Measurements from ENCODE around the gene CSF1R. TPM values are rescaled to one million over a fixed set of nuclear protein-coding genes. Genes with fewer than 3 reads are reported as not detected.
"Not testable (repeated sequence)": the region's sequence is repeated elsewhere in the genome, so short reads cannot be mapped to it uniquely, and the experiment has no call there.

Gene CSF1R
- polyA plus RNA-seq, 4 donors: 4.1 to 31.1 (median 6.1) TPM

- Histone ChIP-seq H3K4me1 (ENCODE audit: control insufficient read depth in 3 of 3, insufficient read depth in 2 of 3, low read depth in 1 of 3, low read length in 2 of 3) (peaks cover 0 to 3% (median 0%) of the 10 kb centered on the region in 3 donors), H3K4me3 (ENCODE audit: low read depth in 1 of 3, low read length in 3 of 3) (no peak overlapping the region), H3K27ac (ENCODE audit: low read depth in 1 of 3, low read length in 2 of 3) (no peak overlapping the region), H3K36me3 (ENCODE audit: control insufficient read depth in 3 of 3, insufficient read depth in 2 of 3, low read depth in 1 of 3, low read length in 3 of 3) (peaks cover 13 to 66% (median 29%) of the 10 kb centered on the region in 3 donors), H3K9me3 (ENCODE audit: control insufficient read depth in 2 of 2, insufficient read depth in 1 of 2, low read depth in 1 of 2, low read length in 1 of 2) (no peaks in the 10 kb centered on the region), H3K27me3 (ENCODE audit: control insufficient read depth in 3 of 3, insufficient read depth in 3 of 3, low read length in 3 of 3) (no peaks in the 10 kb centered on the region)
- DNase-seq: no peak
- no peak for FAIRE-seq
- 67 to 84% (median 73%) methylated on average over 14 of the region's 14 CpGs for WGBS, 3 donors
Measured at GRCh38 chr5:150055326-150056074, 30.9 kb downstream of the CSF1R start.

DNA sequence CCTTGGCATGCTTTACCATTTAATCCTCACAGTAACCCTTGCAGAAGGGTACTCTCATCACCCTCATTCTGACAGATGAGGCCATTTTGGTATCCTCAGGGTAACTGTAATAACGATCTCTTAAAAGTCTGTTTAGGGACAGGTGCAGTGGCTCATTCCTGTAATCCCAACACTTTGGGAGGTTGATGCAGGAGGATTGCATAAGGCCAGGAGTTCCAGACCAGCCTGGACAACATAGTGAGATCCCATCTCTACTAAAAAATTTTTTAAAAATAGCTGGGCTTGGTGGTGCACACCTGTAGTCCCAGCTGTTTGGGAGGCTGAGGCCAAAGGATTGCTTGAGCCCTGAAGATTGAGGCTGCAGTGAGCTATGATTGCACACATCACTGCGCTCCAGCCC is 31.8 kb downstream of the CSF1R start:
- peaks cover 13 to 74% (median 35%) of the 10 kb centered on the region in 3 donors for H3K36me3 ChIP-seq (ENCODE audit: control insufficient read depth in 3 of 3, insufficient read depth in 2 of 3, low read depth in 1 of 3, low read length in 3 of 3)
- DNase-seq (no peak), FAIRE-seq (no peak)
- 96 to 99% (median 98%) methylated on average over 2 of the region's 2 CpGs for WGBS, 3 donors
- no peaks in the 10 kb centered on the region for H3K27me3 ChIP-seq (ENCODE audit: control insufficient read depth in 3 of 3, insufficient read depth in 3 of 3, low read length in 3 of 3)
- H3K27ac ChIP-seq (ENCODE audit: low read depth in 1 of 3, low read length in 2 of 3): no peak overlapping the region
- no peak overlapping the region for H3K4me3 ChIP-seq (ENCODE audit: low read depth in 1 of 3, low read length in 3 of 3)
- peaks cover 0 to 3% (median 0%) of the 10 kb centered on the region in 3 donors for H3K4me1 ChIP-seq (ENCODE audit: control insufficient read depth in 3 of 3, insufficient read depth in 2 of 3, low read depth in 1 of 3, low read length in 2 of 3)
- H3K9me3 ChIP-seq (ENCODE audit: control insufficient read depth in 2 of 2, insufficient read depth in 1 of 2, low read depth in 1 of 2, low read length in 1 of 2): no peaks in the 10 kb centered on the region

- WGBS, 3 donors: 91 to 95% (median 93%) methylated on average over 14 of the region's 14 CpGs
- FAIRE-seq (no peak), DNase-seq (no peak)
- H3K27me3 ChIP-seq (ENCODE audit: control insufficient read depth in 3 of 3, insufficient read depth in 3 of 3, low read length in 3 of 3): no peaks in the 10 kb centered on the region
- H3K4me3 ChIP-seq (ENCODE audit: low read depth in 1 of 3, low read length in 3 of 3): no peak overlapping the region
- no peaks in the 10 kb centered on the region for H3K9me3 ChIP-seq (ENCODE audit: control insufficient read depth in 2 of 2, insufficient read depth in 1 of 2, low read depth in 1 of 2, low read length in 1 of 2)
- peaks cover 0 to 3% (median 0%) of the 10 kb centered on the region in 3 donors for H3K4me1 ChIP-seq (ENCODE audit: control insufficient read depth in 3 of 3, insufficient read depth in 2 of 3, low read depth in 1 of 3, low read length in 2 of 3)
- no peak overlapping the region for H3K27ac ChIP-seq (ENCODE audit: low read depth in 1 of 3, low read length in 2 of 3)
- H3K36me3 ChIP-seq (ENCODE audit: control insufficient read depth in 3 of 3, insufficient read depth in 2 of 3, low read depth in 1 of 3, low read length in 3 of 3): peaks cover 17 to 79% (median 40%) of the 10 kb centered on the region in 3 donors
Measured at GRCh38 chr5:150053713-150054392, 32.5 kb downstream of the CSF1R start.

- no peaks in the 10 kb centered on the region for H3K27me3 ChIP-seq (ENCODE audit: control insufficient read depth in 3 of 3, insufficient read depth in 3 of 3, low read length in 3 of 3)
- 87 to 94% (median 91%) methylated on average over 9 of the region's 9 CpGs for WGBS, 3 donors
- H3K4me1 ChIP-seq (ENCODE audit: control insufficient read depth in 3 of 3, insufficient read depth in 2 of 3, low read depth in 1 of 3, low read length in 2 of 3): peaks cover 0 to 3% (median 0%) of the 10 kb centered on the region in 3 donors
- H3K27ac ChIP-seq (ENCODE audit: low read depth in 1 of 3, low read length in 2 of 3): no peak overlapping the region
- FAIRE-seq: no peak
- H3K36me3 ChIP-seq (ENCODE audit: control insufficient read depth in 3 of 3, insufficient read depth in 2 of 3, low read depth in 1 of 3, low read length in 3 of 3): peaks cover 23 to 86% (median 47%) of the 10 kb centered on the region in 3 donors
- no peak for DNase-seq
- no peaks in the 10 kb centered on the region for H3K9me3 ChIP-seq (ENCODE audit: control insufficient read depth in 2 of 2, insufficient read depth in 1 of 2, low read depth in 1 of 2, low read length in 1 of 2)
- no peak overlapping the region for H3K4me3 ChIP-seq (ENCODE audit: low read depth in 1 of 3, low read length in 3 of 3)
Measured at GRCh38 chr5:150052956-150053712, 33.2 kb downstream of the CSF1R start.

DNA sequence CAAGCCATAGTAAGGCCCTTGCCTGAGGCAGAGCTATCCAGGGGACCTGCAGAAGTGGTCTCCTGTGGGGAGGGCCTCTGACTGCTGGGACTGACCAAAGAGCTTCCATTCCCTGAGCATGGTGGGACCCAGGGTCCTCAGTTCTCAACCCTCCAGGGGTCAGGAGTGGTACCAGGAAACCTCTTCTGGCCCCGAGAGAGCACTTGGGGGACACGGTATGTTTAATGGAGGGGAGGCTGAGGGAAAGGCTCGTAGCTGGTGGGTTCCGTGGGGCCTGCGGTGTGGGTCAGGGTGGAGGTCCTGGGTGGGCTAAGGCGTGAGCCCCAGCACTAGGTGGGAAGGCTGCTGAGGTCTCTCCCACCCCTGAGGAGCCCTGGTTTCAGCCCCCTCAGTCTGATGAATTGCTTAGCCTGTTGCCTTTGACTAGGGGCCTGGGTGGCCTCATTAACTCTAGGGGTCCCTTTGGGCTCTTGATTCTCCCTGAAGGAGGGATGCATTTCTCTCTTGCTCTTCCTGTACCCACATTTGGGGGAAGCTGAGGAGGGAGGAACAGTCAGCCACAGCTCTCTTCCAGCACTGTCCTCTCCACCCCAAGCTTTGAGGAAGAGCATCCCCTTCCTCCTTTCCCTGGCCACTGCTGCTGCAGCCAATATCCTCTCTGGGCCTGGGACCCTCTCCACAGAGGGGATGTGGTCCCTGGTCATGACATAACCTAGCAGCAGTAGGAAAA is 34.0 kb downstream of the CSF1R start:
- FAIRE-seq: no peak
- 64 to 95% (median 73%) methylated on average over 5 to 6 of the region's 6 CpGs for WGBS, 3 donors
- peaks cover 25 to 91% (median 48%) of the 10 kb centered on the region in 3 donors for H3K36me3 ChIP-seq (ENCODE audit: control insufficient read depth in 3 of 3, insufficient read depth in 2 of 3, low read depth in 1 of 3, low read length in 3 of 3)

GRCh38 chr5:150051657-150052195 is 34.6 kb downstream of the CSF1R start:
- H3K4me3 ChIP-seq (ENCODE audit: low read depth in 1 of 3, low read length in 3 of 3): no peak overlapping the region
- FAIRE-seq: no peak
- DNase-seq: no peak
- H3K27me3 ChIP-seq (ENCODE audit: control insufficient read depth in 3 of 3, insufficient read depth in 3 of 3, low read length in 3 of 3): no peaks in the 10 kb centered on the region
- peaks cover 29 to 93% (median 49%) of the 10 kb centered on the region in 3 donors for H3K36me3 ChIP-seq (ENCODE audit: control insufficient read depth in 3 of 3, insufficient read depth in 2 of 3, low read depth in 1 of 3, low read length in 3 of 3)
- H3K4me1 ChIP-seq (ENCODE audit: control insufficient read depth in 3 of 3, insufficient read depth in 2 of 3, low read depth in 1 of 3, low read length in 2 of 3): no peaks in the 10 kb centered on the region
- H3K27ac ChIP-seq (ENCODE audit: low read depth in 1 of 3, low read length in 2 of 3): no peak overlapping the region
- no peaks in the 10 kb centered on the region for H3K9me3 ChIP-seq (ENCODE audit: control insufficient read depth in 2 of 2, insufficient read depth in 1 of 2, low read depth in 1 of 2, low read length in 1 of 2)
- WGBS, 3 donors: 89 to 90% (median 90%) methylated on average over 18 of the region's 18 CpGs

More for the DNA sequence above, 34.0 kb downstream of the CSF1R start:
- no peak for DNase-seq
- Histone ChIP-seq H3K4me1 (ENCODE audit: control insufficient read depth in 3 of 3, insufficient read depth in 2 of 3, low read depth in 1 of 3, low read length in 2 of 3) (no peaks in the 10 kb centered on the region), H3K4me3 (ENCODE audit: low read depth in 1 of 3, low read length in 3 of 3) (no peak overlapping the region), H3K9me3 (ENCODE audit: control insufficient read depth in 2 of 2, insufficient read depth in 1 of 2, low read depth in 1 of 2, low read length in 1 of 2) (no peaks in the 10 kb centered on the region), H3K27me3 (ENCODE audit: control insufficient read depth in 3 of 3, insufficient read depth in 3 of 3, low read length in 3 of 3) (no peaks in the 10 kb centered on the region), H3K27ac (ENCODE audit: low read depth in 1 of 3, low read length in 2 of 3) (no peak overlapping the region)

GRCh38 chr5:150050172-150050811 is 36.1 kb downstream of the CSF1R start:
- H3K27me3 ChIP-seq (ENCODE audit: control insufficient read depth in 3 of 3, insufficient read depth in 3 of 3, low read length in 3 of 3); FAIRE-seq; H3K9me3 ChIP-seq (ENCODE audit: control insufficient read depth in 2 of 2, insufficient read depth in 1 of 2, low read depth in 1 of 2, low read length in 1 of 2); H3K4me1 ChIP-seq (ENCODE audit: control insufficient read depth in 3 of 3, insufficient read depth in 2 of 3, low read depth in 1 of 3, low read length in 2 of 3); DNase-seq; H3K4me3 ChIP-seq (ENCODE audit: low read depth in 1 of 3, low read length in 3 of 3); H3K27ac ChIP-seq (ENCODE audit: low read depth in 1 of 3, low read length in 2 of 3): not testable (repeated sequence)
- WGBS, 3 donors: 89 to 94% (median 92%) methylated on average over 14 of the region's 14 CpGs
- H3K36me3 ChIP-seq (ENCODE audit: control insufficient read depth in 3 of 3, insufficient read depth in 2 of 3, low read depth in 1 of 3, low read length in 3 of 3): peaks cover 31 to 91% (median 49%) of the 10 kb centered on the region in 3 donors
